Astrocyte (in vitro differentiated cells and primary cell): Measurements from ENCODE around the gene MRPS2. TPM values are rescaled to one million over a fixed set of nuclear protein-coding genes. Genes with fewer than 3 reads are reported as not detected.

Experiments used
- DNase-seq: peaks from one replicate; pipeline ENCODE4 v3.0.0-alpha.2; 2010; ENCODE audit warnings: low read depth
- FAIRE-seq: peaks from 2 replicates; lab custom pipeline; 2011; peaks lifted over from hg19 to GRCh38; lab: Jason Lieb, UNC
- H2AFZ ChIP-seq: 2 replicates; pipeline ENCODE4 v1.6.0; 2012; ENCODE audit warnings: low read depth, low read length, inconsistent platforms
- H3K27ac ChIP-seq: 2 replicates; pipeline ENCODE4 v1.5.1; 2011; ENCODE audit warnings: low read depth, low read length, inconsistent platforms
- H3K27me3 ChIP-seq: 2 replicates; pipeline ENCODE4 v1.6.0; 2011; ENCODE audit warnings: low read length, inconsistent platforms; ENCODE audit not compliant: insufficient read depth
- H3K36me3 ChIP-seq: 2 replicates; pipeline ENCODE4 v1.5.1; 2011; ENCODE audit warnings: low read length, inconsistent platforms; ENCODE audit not compliant: insufficient read depth
- H3K4me1 ChIP-seq: 2 replicates; pipeline ENCODE4 v1.5.1; 2011; ENCODE audit warnings: low read length, inconsistent platforms; ENCODE audit not compliant: insufficient read depth
- H3K4me2 ChIP-seq: 2 replicates; pipeline ENCODE4 v1.6.0; 2012; ENCODE audit warnings: low read length, inconsistent platforms
- H3K4me3 ChIP-seq: 2 replicates; pipeline ENCODE4 v1.5.1; 2011; ENCODE audit warnings: low read depth, mild to moderate bottlenecking, low read length, inconsistent platforms; ENCODE audit not compliant: insufficient read depth
- H3K79me2 ChIP-seq: 2 replicates; pipeline ENCODE4 v1.6.0; 2012; ENCODE audit warnings: mild to moderate bottlenecking, low read length, inconsistent platforms; ENCODE audit not compliant: insufficient read depth
- H3K9ac ChIP-seq: 2 replicates; pipeline ENCODE4 v1.6.0; 2012; ENCODE audit warnings: mild to moderate bottlenecking, low read length, inconsistent platforms
- H3K9me3 ChIP-seq: 2 replicates; pipeline ENCODE4 v1.5.1; 2012; ENCODE audit warnings: low read depth, mild to moderate bottlenecking, low read length, inconsistent platforms; ENCODE audit not compliant: insufficient read depth
- H4K20me1 ChIP-seq: 2 replicates; pipeline ENCODE4 v1.6.0; 2012; ENCODE audit warnings: low read length, inconsistent platforms; ENCODE audit not compliant: insufficient read depth
- H3K27ac Mint-ChIP-seq: one replicate; pipeline ENCODE4 v1.8.0; 2021; ENCODE audit warnings: mild to moderate bottlenecking, mixed read lengths; ENCODE audit not compliant: unreplicated experiment
- H3K27me3 Mint-ChIP-seq: one replicate; pipeline ENCODE4 v1.8.0; 2021; ENCODE audit warnings: low read depth, mixed read lengths; ENCODE audit not compliant: unreplicated experiment
- H3K36me3 Mint-ChIP-seq: one replicate; pipeline ENCODE4 v1.8.0; 2021; ENCODE audit warnings: low read depth, mixed read lengths; ENCODE audit not compliant: unreplicated experiment
- H3K4me1 Mint-ChIP-seq: one replicate; pipeline ENCODE4 v1.8.0; 2021; ENCODE audit warnings: low read depth, mixed read lengths; ENCODE audit not compliant: unreplicated experiment
- H3K4me3 Mint-ChIP-seq: one replicate; pipeline ENCODE4 v1.8.0; 2021; ENCODE audit warnings: mild to moderate bottlenecking, moderate library complexity, mixed read lengths; ENCODE audit not compliant: unreplicated experiment
- H3K9me3 Mint-ChIP-seq: one replicate; pipeline ENCODE4 v1.8.0; 2021; ENCODE audit warnings: mild to moderate bottlenecking, mixed read lengths; ENCODE audit not compliant: unreplicated experiment
- EZH2 ChIP-seq: IDR thresholded peaks from 2 replicates; pipeline ENCODE4 v1.6.1; 2012; ENCODE audit warnings: mild to moderate bottlenecking, low read length, inconsistent platforms; ENCODE audit not compliant: insufficient read depth
- total RNA-seq: library from RNA; stranded (reverse); gene quantifications from 2 replicates; pipeline ENCODE4 v1.2.1, GENCODE V29; 2021
- TF ChIP-seq, protein P1 (sequence below): IDR thresholded peaks from 2 replicates; pipeline ENCODE4 v1.5.1; 2011; ENCODE audit warnings: low read depth, mild to moderate bottlenecking, inconsistent platforms, low read length, moderate library complexity; ENCODE audit not compliant: insufficient read depth

Gene MRPS2
- total RNA-seq, 1 donor from 2014 or later: 38.6 TPM

GRCh38 chr9:135506327-135507103 is 6.0 kb downstream of the MRPS2 start:
- Histone ChIP-seq H3K9ac (no peak overlapping the region), H3K27me3 (no peaks in the 10 kb centered on the region), H3K79me2 (peaks cover 17% of the 10 kb centered on the region), H3K4me2 (no peak overlapping the region), H3K27ac (no peak overlapping the region), H3K9me3 (no peaks in the 10 kb centered on the region), H4K20me1 (peaks cover 37% of the 10 kb centered on the region), H3K4me3 (no peak overlapping the region), H3K4me1 (peaks cover 5% of the 10 kb centered on the region), H3K36me3 (no peaks in the 10 kb centered on the region), H2AFZ (no peak overlapping the region)
- Mint-ChIP-seq H3K27me3 (no peaks in the 10 kb centered on the region), H3K4me1 (peaks cover 6% of the 10 kb centered on the region), H3K27ac (no peak overlapping the region), H3K4me3 (no peak overlapping the region), H3K9me3 (peaks cover 10% of the 10 kb centered on the region), H3K36me3 (peaks cover 13% of the 10 kb centered on the region)
- no peak for DNase-seq
- TF ChIP-seq, protein P1, sequence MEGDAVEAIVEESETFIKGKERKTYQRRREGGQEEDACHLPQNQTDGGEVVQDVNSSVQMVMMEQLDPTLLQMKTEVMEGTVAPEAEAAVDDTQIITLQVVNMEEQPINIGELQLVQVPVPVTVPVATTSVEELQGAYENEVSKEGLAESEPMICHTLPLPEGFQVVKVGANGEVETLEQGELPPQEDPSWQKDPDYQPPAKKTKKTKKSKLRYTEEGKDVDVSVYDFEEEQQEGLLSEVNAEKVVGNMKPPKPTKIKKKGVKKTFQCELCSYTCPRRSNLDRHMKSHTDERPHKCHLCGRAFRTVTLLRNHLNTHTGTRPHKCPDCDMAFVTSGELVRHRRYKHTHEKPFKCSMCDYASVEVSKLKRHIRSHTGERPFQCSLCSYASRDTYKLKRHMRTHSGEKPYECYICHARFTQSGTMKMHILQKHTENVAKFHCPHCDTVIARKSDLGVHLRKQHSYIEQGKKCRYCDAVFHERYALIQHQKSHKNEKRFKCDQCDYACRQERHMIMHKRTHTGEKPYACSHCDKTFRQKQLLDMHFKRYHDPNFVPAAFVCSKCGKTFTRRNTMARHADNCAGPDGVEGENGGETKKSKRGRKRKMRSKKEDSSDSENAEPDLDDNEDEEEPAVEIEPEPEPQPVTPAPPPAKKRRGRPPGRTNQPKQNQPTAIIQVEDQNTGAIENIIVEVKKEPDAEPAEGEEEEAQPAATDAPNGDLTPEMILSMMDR: no peak
- TF ChIP-seq EZH2: no peak
- no peak for FAIRE-seq

- Histone ChIP-seq H3K27me3 (no peaks in the 10 kb centered on the region), H3K4me1 (no peaks in the 10 kb centered on the region), H3K36me3 (no peaks in the 10 kb centered on the region), H3K9me3 (no peaks in the 10 kb centered on the region), H2AFZ (no peak overlapping the region), H3K9ac (no peak overlapping the region), H3K4me3 (no peak overlapping the region), H4K20me1 (peaks cover 29% of the 10 kb centered on the region), H3K27ac (no peak overlapping the region), H3K79me2 (peaks cover 9% of the 10 kb centered on the region), H3K4me2 (no peak overlapping the region)
- TF ChIP-seq EZH2: no peak
- Mint-ChIP-seq H3K4me3 (no peak overlapping the region), H3K9me3 (peaks cover 10% of the 10 kb centered on the region), H3K27me3 (no peaks in the 10 kb centered on the region), H3K27ac (no peak overlapping the region), H3K4me1 (no peaks in the 10 kb centered on the region), H3K36me3 (peaks cover 10% of the 10 kb centered on the region)
- DNase-seq: no peak
- FAIRE-seq: no peak
Measured at GRCh38 chr9:135507104-135508035, 6.9 kb downstream of the MRPS2 start.

DNA sequence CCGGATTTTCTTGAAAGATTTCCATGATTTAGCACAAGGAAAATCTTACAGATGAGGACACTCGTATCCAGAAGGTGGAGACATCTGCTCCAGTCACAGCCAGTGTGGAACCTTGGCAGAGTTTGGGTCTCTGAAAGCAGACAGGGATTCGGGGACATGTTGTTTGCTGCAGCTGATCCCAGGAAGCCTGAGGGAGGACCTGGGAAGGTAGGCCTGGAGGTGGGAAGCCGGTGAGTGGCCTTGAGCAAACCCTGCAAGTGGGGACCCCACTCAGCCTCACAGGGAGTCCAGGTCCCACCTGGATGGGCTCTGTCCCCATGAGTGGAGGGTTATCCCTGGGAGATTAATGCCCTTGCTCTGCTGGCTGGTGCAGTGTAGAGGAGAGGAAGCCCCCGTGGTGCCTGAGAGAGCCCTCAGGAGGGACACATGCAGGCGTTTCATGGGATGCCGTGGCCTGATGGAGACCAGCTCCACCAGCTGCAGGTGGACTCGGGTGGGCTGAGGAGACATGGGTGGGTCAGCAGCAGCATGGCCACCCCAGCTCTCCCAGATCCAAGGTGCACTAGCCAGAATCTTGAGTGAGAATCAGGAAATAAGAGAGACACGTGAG is 7.8 kb downstream of the MRPS2 start:
- H3K27ac Mint-ChIP-seq: no peak overlapping the region
- TF ChIP-seq, protein P1: no peak
- no peak for TF ChIP-seq EZH2
- peaks cover 5% of the 10 kb centered on the region for H3K36me3 Mint-ChIP-seq
- no peak overlapping the region for H3K4me3 Mint-ChIP-seq
- DNase-seq (no peak), FAIRE-seq (no peak)
- no peak overlapping the region for H3K9ac ChIP-seq
- H4K20me1 ChIP-seq: peaks cover 21% of the 10 kb centered on the region
- H3K4me2 ChIP-seq: no peak overlapping the region
- H3K4me1 ChIP-seq: no peaks in the 10 kb centered on the region
- peaks cover 10% of the 10 kb centered on the region for H3K9me3 Mint-ChIP-seq
- no peaks in the 10 kb centered on the region for H3K79me2 ChIP-seq
- no peaks in the 10 kb centered on the region for H3K4me1 Mint-ChIP-seq
- H3K27me3 Mint-ChIP-seq: no peaks in the 10 kb centered on the region
- no peaks in the 10 kb centered on the region for H3K27me3 ChIP-seq
- no peak overlapping the region for H3K4me3 ChIP-seq
- no peak overlapping the region for H2AFZ ChIP-seq
- no peaks in the 10 kb centered on the region for H3K9me3 ChIP-seq
- no peaks in the 10 kb centered on the region for H3K36me3 ChIP-seq
- H3K27ac ChIP-seq: no peak overlapping the region
